Mesothelial cell of epicardium (in vitro differentiated cells): Measurements from ENCODE around the gene ELK3. TPM values are rescaled to one million over a fixed set of nuclear protein-coding genes. Genes with fewer than 3 reads are reported as not detected.
A peak's percentile ranks its signal among the peaks of the same experiment; 100 is the strongest.

Source experiments
- DNase-seq, 2 experiments: peaks; one replicate each; pipeline ENCODE4 v3.0.0; 2021; ENCODE audit warnings: low spot score in 2 of 2; ENCODE audit not compliant: unreplicated experiment in 2 of 2
- H3K27ac Mint-ChIP-seq: 2 replicates; pipeline ENCODE4 v1.8.0; 2021; ENCODE audit warnings: mixed read lengths
- H3K27me3 Mint-ChIP-seq: 2 replicates; pipeline ENCODE4 v1.8.0; 2021; ENCODE audit warnings: low read depth, mixed read lengths
- H3K36me3 Mint-ChIP-seq: 2 replicates; pipeline ENCODE4 v1.8.0; 2021; ENCODE audit warnings: mixed read lengths
- H3K4me1 Mint-ChIP-seq: 2 replicates; pipeline ENCODE4 v1.8.0; 2021; ENCODE audit warnings: mixed read lengths
- H3K4me3 Mint-ChIP-seq: 2 replicates; pipeline ENCODE4 v1.8.0; 2021; ENCODE audit warnings: mild to moderate bottlenecking, moderate library complexity, mixed read lengths
- H3K9me3 Mint-ChIP-seq: 2 replicates; pipeline ENCODE4 v1.8.0; 2021; ENCODE audit warnings: mixed read lengths
- CTCF ChIP-seq: fragments of 200-600 bp; sonication (generic); IDR thresholded peaks from one replicate; pipeline ENCODE4 v1.5.0; 2021; ENCODE audit warnings: antibody characterized with exemption; ENCODE audit not compliant: unreplicated experiment
- total RNA-seq: library from RNA; stranded (reverse); gene quantifications from 3 replicates; pipeline ENCODE4 v1.2.1, GENCODE V29; 2021

The ELK3 gene
- total RNA-seq, 1 donor from 2014 or later: 27.2 TPM

GRCh38 chr12:96221391-96221790 is 27.2 kb downstream of the ELK3 start:
- Mint-ChIP-seq H3K4me3 (no peak overlapping the region), H3K4me1 (peaks cover 70% of the 10 kb centered on the region), H3K36me3 (no peaks in the 10 kb centered on the region), H3K27me3 (no peaks in the 10 kb centered on the region), H3K9me3 (peaks cover 2% of the 10 kb centered on the region), H3K27ac (no peak overlapping the region)
- DNase-seq: no peak
- TF ChIP-seq CTCF: no peak

DNA sequence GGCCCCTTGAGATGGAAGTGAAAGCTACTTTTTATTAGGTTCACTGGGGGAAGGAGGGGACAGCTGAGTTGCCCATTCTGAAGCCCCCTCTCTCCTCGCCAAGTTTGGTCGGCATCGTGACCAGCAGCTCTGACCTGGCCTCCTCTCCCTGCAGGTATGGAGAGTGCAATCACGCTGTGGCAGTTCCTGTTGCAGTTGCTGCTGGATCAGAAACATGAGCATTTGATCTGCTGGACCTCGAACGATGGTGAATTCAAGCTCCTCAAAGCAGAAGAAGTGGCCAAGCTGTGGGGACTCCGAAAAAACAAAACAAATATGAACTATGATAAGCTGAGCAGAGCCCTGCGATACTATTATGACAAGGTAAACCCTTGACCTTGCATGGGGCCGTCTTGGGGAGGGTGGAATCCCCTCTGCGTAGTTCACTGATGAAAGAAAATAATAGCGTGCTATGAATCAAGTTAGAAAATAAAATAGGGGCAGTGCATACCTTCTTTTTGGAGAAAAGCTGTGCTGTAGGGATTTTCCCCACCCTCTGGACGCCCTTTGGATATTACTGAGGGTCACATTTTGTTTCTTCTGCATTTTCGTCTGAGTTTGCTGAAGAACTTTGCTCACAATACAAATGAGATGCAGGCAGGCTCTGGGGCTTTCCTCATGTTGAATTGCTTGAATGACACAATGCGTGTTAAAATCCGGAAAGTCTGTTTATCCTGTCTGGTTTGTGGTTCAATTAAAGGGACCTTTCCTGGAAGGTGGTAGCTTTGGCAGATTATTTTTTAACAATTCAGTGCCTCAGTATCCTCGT is 29.4 kb downstream of the ELK3 start:
- Mint-ChIP-seq H3K4me1 (peaks cover 52% of the 10 kb centered on the region), H3K27ac (peak overlapping the region; percentile 47), H3K36me3 (peaks cover 1% of the 10 kb centered on the region), H3K4me3 (no peak overlapping the region), H3K9me3 (peaks cover 2% of the 10 kb centered on the region), H3K27me3 (no peaks in the 10 kb centered on the region)
- no peak for DNase-seq
- no peak for TF ChIP-seq CTCF

GRCh38 chr12:96224219-96224615 is 30.0 kb downstream of the ELK3 start:
- no peaks in the 10 kb centered on the region for H3K27me3 Mint-ChIP-seq
- H3K4me3 Mint-ChIP-seq: no peak overlapping the region
- peaks cover 2% of the 10 kb centered on the region for H3K36me3 Mint-ChIP-seq
- peak overlapping the region; percentile 7 for H3K27ac Mint-ChIP-seq
- H3K4me1 Mint-ChIP-seq: peaks cover 46% of the 10 kb centered on the region
- H3K9me3 Mint-ChIP-seq: peaks cover 2% of the 10 kb centered on the region
- DNase-seq: no peak
- no peak for TF ChIP-seq CTCF

DNA sequence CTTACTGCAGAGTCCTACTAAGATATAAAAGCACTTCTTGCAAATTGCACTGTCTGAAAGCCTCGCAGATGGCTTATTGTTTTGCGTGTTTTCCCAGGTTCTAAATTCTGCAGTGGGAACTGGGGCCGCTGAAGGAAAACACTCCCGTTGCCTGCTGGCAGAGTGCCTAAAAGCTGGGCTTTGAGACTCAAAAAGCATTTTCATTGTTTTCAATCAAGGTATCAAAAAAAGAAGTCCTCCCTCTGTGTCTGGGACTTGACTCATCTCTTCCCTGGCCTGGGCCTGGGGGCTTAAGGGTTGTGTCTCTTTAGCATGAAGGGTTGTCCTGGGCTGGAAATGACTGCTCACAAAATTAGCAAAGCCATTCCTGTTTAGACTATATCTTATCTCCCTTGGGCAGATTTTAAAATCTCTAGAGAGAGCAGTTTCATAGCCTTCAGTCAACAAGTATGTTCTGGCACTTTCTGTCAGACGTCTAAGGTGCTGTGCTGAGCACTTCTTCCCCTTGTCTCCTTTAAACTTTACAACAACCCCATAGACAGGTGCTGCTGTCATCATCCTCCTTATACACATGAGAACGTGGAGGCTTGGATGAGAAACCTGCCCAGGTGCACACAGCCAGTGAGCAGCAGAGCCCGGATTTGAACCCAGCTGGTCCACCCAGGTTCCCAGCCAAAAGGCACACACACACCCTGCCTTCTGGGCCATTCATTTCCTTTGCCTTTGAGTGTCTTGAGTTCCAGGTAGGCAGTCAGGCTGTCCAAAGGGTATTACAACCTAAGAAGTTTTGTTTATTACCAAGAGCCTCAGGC is 31.1 kb downstream of the ELK3 start:
- H3K4me1 Mint-ChIP-seq: peaks cover 36% of the 10 kb centered on the region
- peak in 1 of 2 experiments; percentile 54 for DNase-seq
- peak overlapping the region; percentile 92 for H3K27ac Mint-ChIP-seq
- H3K4me3 Mint-ChIP-seq: no peak overlapping the region
- H3K9me3 Mint-ChIP-seq: peaks cover 2% of the 10 kb centered on the region
- TF ChIP-seq CTCF: no peak
- H3K27me3 Mint-ChIP-seq: no peaks in the 10 kb centered on the region
- peaks cover 2% of the 10 kb centered on the region for H3K36me3 Mint-ChIP-seq

- H3K27ac Mint-ChIP-seq: no peak overlapping the region
- no peaks in the 10 kb centered on the region for H3K27me3 Mint-ChIP-seq
- no peak for TF ChIP-seq CTCF
- peaks cover 32% of the 10 kb centered on the region for H3K4me1 Mint-ChIP-seq
- DNase-seq: no peak
- no peak overlapping the region for H3K4me3 Mint-ChIP-seq
- H3K9me3 Mint-ChIP-seq: peaks cover 2% of the 10 kb centered on the region
- peaks cover 2% of the 10 kb centered on the region for H3K36me3 Mint-ChIP-seq
Observed at GRCh38 chr12:96225994-96226399, 31.8 kb downstream of the ELK3 start.
